H9 (cell line): ENCODE measurements around the gene FOXB2. TPM values are rescaled to one million over a fixed set of nuclear protein-coding genes. Genes with fewer than 3 reads are reported as not detected.

Experiments
- DNase-seq: peaks from one replicate; pipeline ENCODE4 v3.0.0-alpha.2; 2017
- H2AFZ ChIP-seq: one replicate; pipeline ENCODE4 v1.6.1; 2013; ENCODE audit warnings: mild to moderate bottlenecking, low read length, control low read depth, moderate library complexity
- H2AK5ac ChIP-seq: 2 replicates; pipeline ENCODE4 v1.6.1; 2013; ENCODE audit warnings: low read length, control low read depth, mixed read lengths; ENCODE audit not compliant: insufficient read length
- H2BK120ac ChIP-seq: one replicate; pipeline ENCODE4 v1.6.1; 2013; ENCODE audit warnings: low read depth, mild to moderate bottlenecking, low read length, control low read depth, inconsistent platforms; ENCODE audit not compliant: poor library complexity, severe bottlenecking
- H2BK12ac ChIP-seq: 2 replicates; pipeline ENCODE4 v1.6.1; 2013; ENCODE audit warnings: low read length, control low read depth, mixed read lengths, low read depth; ENCODE audit not compliant: insufficient read length
- H2BK15ac ChIP-seq: 2 replicates; pipeline ENCODE4 v1.6.1; 2013; ENCODE audit warnings: low read depth, low read length, control low read depth
- H2BK20ac ChIP-seq: one replicate; pipeline ENCODE4 v1.6.1; 2013; ENCODE audit warnings: low read depth, mild to moderate bottlenecking, low read length, control low read depth, inconsistent platforms; ENCODE audit not compliant: poor library complexity, severe bottlenecking
- H2BK5ac ChIP-seq: 2 replicates; pipeline ENCODE4 v1.6.1; 2013; ENCODE audit warnings: low read length, control low read depth, mixed read lengths; ENCODE audit not compliant: insufficient read length
- H3K14ac ChIP-seq: 2 replicates; pipeline ENCODE4 v1.6.1; 2013; ENCODE audit warnings: low read length, control low read depth; ENCODE audit not compliant: insufficient read depth
- H3K18ac ChIP-seq: 2 replicates; pipeline ENCODE4 v1.6.1; 2013; ENCODE audit warnings: low read depth, mild to moderate bottlenecking, mixed read lengths, low read length, control low read depth; ENCODE audit not compliant: insufficient read length
- H3K23ac ChIP-seq: 2 replicates; pipeline ENCODE4 v1.6.1; 2013; ENCODE audit warnings: low read length, control low read depth, mixed read lengths, low read depth; ENCODE audit not compliant: insufficient read length
- H3K23me2 ChIP-seq: 2 replicates; pipeline ENCODE4 v1.6.1; 2013; ENCODE audit warnings: low read depth, mild to moderate bottlenecking, mixed read lengths, low read length, control low read depth; ENCODE audit not compliant: insufficient read length, poor library complexity, severe bottlenecking
- H3K27ac ChIP-seq: 2 replicates; pipeline ENCODE4 v1.5.1; 2013; ENCODE audit warnings: low read length, control low read depth, mixed read lengths, low read depth; ENCODE audit not compliant: insufficient read length
- H3K27me3 ChIP-seq: 2 replicates; pipeline ENCODE4 v1.6.1; 2013; ENCODE audit warnings: low read length, control low read depth, inconsistent platforms; ENCODE audit not compliant: insufficient read depth
- H3K4ac ChIP-seq: 2 replicates; pipeline ENCODE4 v1.6.1; 2013; ENCODE audit warnings: low read depth, mild to moderate bottlenecking, control low read depth, inconsistent platforms, low read length, moderate library complexity
- H3K4me1 ChIP-seq: 2 replicates; pipeline ENCODE4 v1.6.1; 2013; ENCODE audit warnings: low read length, control low read depth, inconsistent platforms; ENCODE audit not compliant: insufficient read depth
- H3K4me2 ChIP-seq: 2 replicates; pipeline ENCODE4 v1.6.1; 2013; ENCODE audit warnings: low read length, control low read depth, mixed read lengths; ENCODE audit not compliant: insufficient read length, insufficient read depth
- H3K56ac ChIP-seq: 2 replicates; pipeline ENCODE4 v1.6.1; 2013; ENCODE audit warnings: low read depth, mild to moderate bottlenecking, mixed read lengths, low read length, control low read depth; ENCODE audit not compliant: insufficient read length
- H3K79me1 ChIP-seq: 2 replicates; pipeline ENCODE4 v1.6.1; 2013; ENCODE audit warnings: low read depth, mild to moderate bottlenecking, moderate library complexity, low read length, control low read depth, inconsistent platforms; ENCODE audit not compliant: insufficient read depth, poor library complexity, severe bottlenecking
- H3K79me2 ChIP-seq: 2 replicates; pipeline ENCODE4 v1.6.1; 2013; ENCODE audit warnings: low read length, control low read depth, inconsistent platforms; ENCODE audit not compliant: insufficient read depth
- H3K9ac ChIP-seq: 2 replicates; pipeline ENCODE4 v1.6.1; 2013; ENCODE audit warnings: low read length, control low read depth, mixed read lengths; ENCODE audit not compliant: insufficient read length; ENCODE audit errors: extremely low read depth
- H3K9me3 ChIP-seq: one replicate; pipeline ENCODE4 v1.6.1; 2013; ENCODE audit warnings: low read depth, low read length, inconsistent platforms; ENCODE audit not compliant: control insufficient read depth
- H3T11ph ChIP-seq: one replicate; pipeline ENCODE4 v1.6.1; 2013; ENCODE audit warnings: mild to moderate bottlenecking, low read length, control low read depth, inconsistent platforms
- H4K20me1 ChIP-seq: one replicate; pipeline ENCODE4 v1.6.1; 2013; ENCODE audit not compliant: control insufficient read depth, insufficient read length, insufficient read depth
- H4K5ac ChIP-seq: 2 replicates; pipeline ENCODE4 v1.6.1; 2013; ENCODE audit warnings: low read depth, mild to moderate bottlenecking, mixed read lengths, low read length, control low read depth; ENCODE audit not compliant: insufficient read length
- H4K8ac ChIP-seq: replicated peaks from 2 replicates; pipeline ENCODE4 v1.6.1; 2013; ENCODE audit warnings: low read length, control low read depth, mixed read lengths, low read depth; ENCODE audit not compliant: insufficient read length
- H4K91ac ChIP-seq: 2 replicates; pipeline ENCODE4 v1.6.1; 2013; ENCODE audit warnings: low read depth, mild to moderate bottlenecking, moderate library complexity, mixed read lengths, low read length, control low read depth; ENCODE audit not compliant: insufficient read length
- H3K27ac Mint-ChIP-seq, 3 experiments: 2 replicates in 2 of 3; 3 replicates in 1 of 3; pipeline ENCODE4 v1.8.0; 2020 to 2021; ENCODE audit warnings: mixed read lengths in 3 of 3, mild to moderate bottlenecking in 1 of 3, moderate library complexity in 1 of 3
- H3K27me3 Mint-ChIP-seq: 2 replicates; pipeline ENCODE4 v1.8.0; 2021; ENCODE audit warnings: low read depth, mild to moderate bottlenecking, moderate library complexity, mixed read lengths
- H3K36me3 Mint-ChIP-seq, 3 experiments: 2 replicates in 2 of 3; 3 replicates in 1 of 3; pipeline ENCODE4 v1.8.0; 2020 to 2021; ENCODE audit warnings: low read depth in 3 of 3, mixed read lengths in 3 of 3; ENCODE audit not compliant: insufficient read depth in 1 of 3
- H3K4me1 Mint-ChIP-seq, 2 experiments: 2 replicates each; pipeline ENCODE4 v1.8.0; 2020; ENCODE audit warnings: mixed read lengths in 2 of 2
- H3K4me3 Mint-ChIP-seq, 2 experiments: 2 replicates in 1 of 2; 3 replicates in 1 of 2; pipeline ENCODE4 v1.8.0; 2020 to 2021; ENCODE audit warnings: mild to moderate bottlenecking in 2 of 2, mixed read lengths in 2 of 2, moderate library complexity in 1 of 2
- H3K9me3 Mint-ChIP-seq, 2 experiments: 2 replicates in 1 of 2; 3 replicates in 1 of 2; pipeline ENCODE4 v1.8.0; 2020; ENCODE audit warnings: mild to moderate bottlenecking in 2 of 2, mixed read lengths in 2 of 2, moderate library complexity in 1 of 2
- CTCF ChIP-seq: fragments of 200-600 bp; sonication (generic); conservative IDR thresholded peaks from 3 replicates; pipeline ENCODE4 v1.8.0; 2021; ENCODE audit warnings: antibody characterized with exemption, mild to moderate bottlenecking
- WGBS: extraction: QIAGEN DNeasy Blood & Tissue Kit; methylation state at CpG from one replicate; pipeline ENCODE4 v1.1.7; 2013; ENCODE audit warnings: missing lambda C conversion rate, low lambda C conversion rate, mixed read lengths; ENCODE audit not compliant: insufficient read length; ENCODE audit errors: extremely low coverage; 5-methylcytosine and 5-hydroxymethylcytosine counted together
- total RNA-seq: library from RNA; stranded (reverse); gene quantifications from 2 replicates; pipeline ENCODE4 v1.2.1, GENCODE V29; 2021

FOXB2 gene
- total RNA-seq, 1 experiment from 2014 or later, result 7.8 TPM

GRCh38 chr9:77063645-77064285 is 44.3 kb downstream of the FOXB2 start:
- H4K5ac ChIP-seq, result no peak overlapping the region
- Mint-ChIP-seq H3K36me3 (peaks cover 11 to 18% (median 12%) of the 10 kb centered on the region in 3 experiments), H3K27me3 (peaks cover 1% of the 10 kb centered on the region), H3K27ac (no peak overlapping the region), H3K4me1 (no peaks in the 10 kb centered on the region), H3K9me3 (peaks cover 21 to 24% of the 10 kb centered on the region in 2 experiments), H3K4me3 (no peak overlapping the region)
- H2BK5ac ChIP-seq, result no peak overlapping the region
- H3K79me2 ChIP-seq, result no peaks in the 10 kb centered on the region
- no peak overlapping the region for H3K14ac ChIP-seq
- no peak overlapping the region for H3K9ac ChIP-seq
- H3K23ac ChIP-seq, result no peak overlapping the region
- H2AFZ ChIP-seq, result no peak overlapping the region
- no peak overlapping the region for H4K91ac ChIP-seq
- H2AK5ac ChIP-seq, result no peak overlapping the region
- no peak overlapping the region for H3K4me2 ChIP-seq
- no peak overlapping the region for H3K27ac ChIP-seq
- no peaks in the 10 kb centered on the region for H4K20me1 ChIP-seq
- WGBS, result no CpG with 5 or more reads among the region's 6 CpGs
- H3K9me3 ChIP-seq, result no peaks in the 10 kb centered on the region
- H2BK120ac ChIP-seq, result no peak overlapping the region
- H3T11ph ChIP-seq, result no peak overlapping the region
- no peak for DNase-seq
- no peaks in the 10 kb centered on the region for H3K79me1 ChIP-seq
- H3K27me3 ChIP-seq, result no peaks in the 10 kb centered on the region; the same call in 1 of the 2 replicates
- no peak overlapping the region for H3K4ac ChIP-seq
- H3K18ac ChIP-seq, result no peak overlapping the region
- no peak overlapping the region for H3K56ac ChIP-seq
- no peak for TF ChIP-seq CTCF
- no peak overlapping the region for H2BK20ac ChIP-seq
- no peak overlapping the region for H2BK12ac ChIP-seq
- H2BK15ac ChIP-seq, result no peak overlapping the region
- H3K4me1 ChIP-seq, result no peaks in the 10 kb centered on the region
- H4K8ac ChIP-seq, result no peak overlapping the region
- no peaks in the 10 kb centered on the region for H3K23me2 ChIP-seq
